HG03039 (cell line): ENCODE results near the gene CACNA1B.
"Not testable (repeated sequence)": the region's sequence is repeated elsewhere in the genome, so short reads cannot be mapped to it uniquely, and the experiment has no call there.

Experiments
- ATAC-seq: cut with Tn5 transposase; IDR thresholded peaks from one replicate; pipeline ENCODE4 v1.9.1; 2021; ENCODE audit warnings: mild to moderate bottlenecking, moderate library complexity; ENCODE audit not compliant: unreplicated experiment

Gene CACNA1B

DNA sequence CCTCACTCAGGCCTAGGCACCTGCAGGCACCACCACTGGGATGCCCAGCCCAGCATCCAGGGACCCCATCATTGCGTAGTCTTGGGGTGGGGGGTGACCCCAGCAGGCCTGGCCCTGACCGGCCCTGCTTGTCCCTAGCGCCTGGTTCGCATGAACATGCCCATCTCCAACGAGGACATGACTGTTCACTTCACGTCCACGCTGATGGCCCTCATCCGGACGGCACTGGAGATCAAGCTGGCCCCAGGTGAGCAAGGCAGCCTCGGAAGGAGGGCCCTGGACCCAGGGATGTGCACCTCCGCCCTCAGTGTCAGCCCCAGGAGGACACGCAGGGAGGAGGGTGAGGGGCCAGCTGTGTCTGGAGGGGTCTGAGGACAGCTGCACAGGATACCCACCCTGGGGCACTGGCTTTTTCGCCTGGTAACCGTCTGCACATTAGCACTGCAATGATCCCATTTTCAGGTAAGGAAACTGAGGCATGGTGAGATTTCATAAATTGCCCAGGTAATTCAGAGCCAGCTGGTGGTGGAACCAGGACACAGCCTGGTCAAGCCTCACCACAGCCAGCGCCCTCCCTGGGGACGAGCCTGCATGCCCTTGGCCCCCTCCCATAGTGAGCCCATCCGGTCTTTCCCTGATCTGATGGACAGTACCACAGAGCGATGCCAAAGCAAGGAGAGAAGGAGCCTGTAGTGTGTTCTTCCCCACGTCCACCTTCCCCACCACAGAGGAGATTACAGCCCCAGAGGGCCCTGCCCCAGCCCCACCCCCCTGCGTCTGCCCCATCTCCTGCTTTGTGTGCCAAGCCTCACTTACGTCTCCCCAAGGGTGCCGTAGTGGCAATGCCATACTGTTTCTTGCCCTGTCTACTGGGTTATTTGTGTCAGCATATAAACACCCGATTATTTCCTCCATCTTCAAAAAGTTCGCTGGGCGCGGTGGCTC lies 228.3 kb downstream of the CACNA1B start:
- ATAC-seq = no peak

DNA sequence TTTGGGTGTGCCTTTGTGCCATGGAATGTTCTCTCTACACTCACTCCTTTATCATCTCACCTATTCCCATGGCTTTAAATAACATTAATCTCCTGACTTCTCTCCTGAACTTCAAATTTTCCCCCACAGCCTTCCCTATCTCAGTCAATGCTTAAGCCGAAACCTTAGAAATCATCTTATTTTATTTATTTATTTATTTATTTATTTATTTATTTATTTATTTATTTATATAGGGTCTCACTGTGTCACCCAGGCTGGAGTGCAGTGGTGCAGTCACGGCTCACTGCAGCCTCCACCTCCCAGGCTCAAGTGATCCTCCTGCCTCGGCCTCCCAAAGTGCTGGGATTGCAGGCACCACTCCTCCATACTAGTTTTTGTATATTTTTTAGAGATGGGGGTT lies 229.5 kb downstream of the CACNA1B start:
- not testable (repeated sequence) for ATAC-seq

DNA sequence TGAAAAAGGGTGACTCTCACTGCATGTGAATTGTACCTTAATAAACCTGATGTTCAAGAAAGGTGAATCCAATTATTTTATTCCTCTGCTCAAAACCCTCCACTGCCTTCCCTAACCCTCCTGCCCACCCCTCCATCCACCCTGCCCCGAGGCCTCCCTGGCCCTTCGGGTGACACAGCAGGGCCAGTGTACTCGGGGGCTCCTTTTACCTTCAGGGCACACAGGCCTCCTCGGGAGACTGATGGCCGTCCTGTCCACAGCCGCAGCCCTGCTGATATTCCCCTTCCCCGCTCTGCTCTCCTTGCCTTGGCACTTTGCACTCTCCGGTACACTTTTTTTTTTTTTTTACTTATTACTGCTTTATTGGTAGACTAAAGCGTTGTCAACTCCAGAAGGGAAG lies 234.0 kb downstream of the CACNA1B start:
- ATAC-seq = no peak

GRCh38 chr9:138112090-138112748 lies 234.6 kb downstream of the CACNA1B start:
- ATAC-seq = no peak

DNA sequence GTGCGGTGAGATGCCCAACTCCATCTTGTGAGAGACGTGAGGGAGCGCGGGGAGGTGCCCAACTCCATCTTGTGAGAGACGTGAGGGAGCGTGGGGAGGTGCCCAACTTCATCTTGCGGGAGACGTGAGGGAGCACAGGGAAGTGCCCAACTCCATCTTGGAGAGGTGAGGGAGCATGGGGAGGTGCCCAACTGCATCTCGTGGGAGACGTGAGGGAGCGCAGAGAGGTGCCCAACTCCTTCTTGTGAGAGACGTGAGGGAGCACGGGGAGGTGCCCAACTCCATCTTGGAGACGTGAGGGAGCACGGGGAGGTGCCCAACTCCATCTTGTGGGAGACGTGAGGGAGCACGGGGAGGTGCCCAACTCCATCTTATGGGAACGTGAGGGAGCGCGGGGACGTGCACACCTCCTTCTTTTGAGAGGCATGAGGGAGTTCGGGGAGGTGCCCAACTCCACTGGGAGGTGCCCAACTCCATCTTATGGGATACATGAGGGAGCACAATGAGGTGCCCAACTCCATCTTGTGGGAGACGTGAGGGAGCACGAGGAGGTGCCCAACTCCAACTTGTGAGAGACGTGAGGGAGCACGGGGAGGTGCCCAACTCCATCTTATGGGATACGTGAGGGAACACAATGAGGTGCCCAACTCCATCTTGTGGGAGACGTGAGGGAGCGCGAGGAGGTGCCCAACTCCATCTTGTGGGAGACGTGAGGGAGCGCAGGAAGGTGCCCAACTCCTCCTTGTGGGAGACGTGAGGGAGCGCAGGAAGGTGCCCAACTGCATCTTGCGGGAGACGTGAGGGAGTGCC lies 235.4 kb downstream of the CACNA1B start:
- no peak for ATAC-seq

- ATAC-seq = not testable (repeated sequence)
Measured at GRCh38 chr9:138113701-138114325, 236.2 kb downstream of the CACNA1B start.

GRCh38 chr9:138114501-138115245 lies 237.1 kb downstream of the CACNA1B start:
- ATAC-seq = no peak

GRCh38 chr9:138115506-138115905 lies 237.9 kb downstream of the CACNA1B start:
- no peak for ATAC-seq

- ATAC-seq = no peak
Measured at GRCh38 chr9:138116521-138116920, 238.9 kb downstream of the CACNA1B start.

GRCh38 chr9:138117101-138117750 lies 239.6 kb downstream of the CACNA1B start:
- ATAC-seq = no peak

- ATAC-seq = no peak
Measured at GRCh38 chr9:138117836-138118235, 240.3 kb downstream of the CACNA1B start.

- no peak for ATAC-seq
Measured at GRCh38 chr9:138118601-138119071, 241.1 kb downstream of the CACNA1B start.

DNA sequence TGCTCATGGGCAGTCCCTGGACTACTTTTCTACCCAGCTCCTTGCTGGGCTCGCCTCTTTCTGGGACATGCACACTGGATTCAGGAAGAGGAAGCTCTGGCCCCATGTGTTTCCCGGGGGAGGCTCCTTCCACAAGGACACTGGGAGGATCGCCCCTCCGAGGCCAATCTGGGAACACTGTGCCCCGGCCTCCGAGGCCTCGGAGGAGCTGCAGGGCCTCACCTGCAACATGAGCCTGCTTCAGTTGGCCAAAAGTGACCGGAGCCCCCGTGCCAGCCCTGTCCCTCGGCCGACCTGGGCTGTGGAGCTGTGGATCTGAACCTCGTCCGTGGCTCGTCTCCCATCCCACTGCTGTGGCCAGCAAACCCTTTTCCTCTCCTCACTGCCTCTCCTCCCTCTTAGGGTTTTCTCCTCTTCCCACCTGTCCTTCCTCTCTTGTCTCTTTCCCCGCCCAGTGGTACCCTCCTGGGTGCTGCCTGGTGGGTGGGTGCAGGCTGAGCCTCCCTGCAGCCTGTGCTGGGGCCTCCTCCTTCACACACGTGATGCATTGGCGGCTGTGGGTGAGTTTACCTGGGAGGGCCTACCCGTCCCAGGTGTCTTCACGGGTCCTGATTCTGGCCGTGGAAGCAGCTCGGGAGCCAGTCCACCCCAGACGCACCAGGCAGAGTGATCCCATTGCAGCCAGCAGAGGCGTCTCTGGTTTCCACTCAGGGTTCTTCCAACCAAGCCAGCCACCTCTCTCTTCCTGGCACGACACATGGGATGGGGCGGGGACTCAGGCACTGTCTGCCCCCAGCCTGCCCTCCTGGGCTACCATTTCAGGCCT lies 241.8 kb downstream of the CACNA1B start:
- no peak for ATAC-seq

- no peak for ATAC-seq
Measured at GRCh38 chr9:138120072-138120471, 242.5 kb downstream of the CACNA1B start.

DNA sequence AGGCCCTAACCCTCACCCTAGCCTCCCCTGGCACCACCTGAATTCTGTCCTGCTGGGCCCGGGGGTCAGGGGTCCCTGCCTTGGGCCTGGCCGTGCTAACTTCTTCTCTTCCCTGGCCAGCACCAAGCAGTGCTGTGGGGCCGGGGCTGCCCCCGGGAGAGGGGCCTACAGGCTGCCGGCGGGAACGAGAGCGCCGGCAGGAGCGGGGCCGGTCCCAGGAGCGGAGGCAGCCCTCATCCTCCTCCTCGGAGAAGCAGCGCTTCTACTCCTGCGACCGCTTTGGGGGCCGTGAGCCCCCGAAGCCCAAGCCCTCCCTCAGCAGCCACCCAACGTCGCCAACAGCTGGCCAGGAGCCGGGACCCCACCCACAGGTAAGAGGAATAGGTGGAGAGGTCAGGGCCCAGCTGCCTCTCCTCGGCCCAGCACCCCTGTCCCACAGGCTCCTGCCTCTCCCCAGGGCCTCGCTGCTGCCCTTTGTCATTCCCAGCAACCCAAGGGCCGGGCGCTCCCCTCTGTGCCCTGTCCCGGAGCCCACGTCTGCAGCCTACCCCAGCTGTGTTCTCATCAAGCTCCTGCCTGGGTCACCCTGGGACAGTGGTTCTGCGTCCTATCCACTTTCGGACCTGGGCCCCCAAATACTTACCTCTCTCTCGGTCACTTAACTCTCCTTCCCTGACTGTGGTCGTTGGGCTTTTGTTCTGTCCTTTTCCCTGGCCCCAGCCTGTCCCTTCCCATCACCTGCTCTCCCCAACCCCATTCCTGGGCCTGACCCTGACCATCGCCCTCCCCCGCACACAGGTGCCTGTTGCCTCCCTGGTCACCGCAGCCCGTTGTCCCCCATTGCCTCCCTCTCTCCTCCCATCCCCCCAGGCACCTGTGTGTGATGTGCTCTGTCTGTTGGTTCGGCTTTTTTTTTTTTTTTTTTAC lies 243.2 kb downstream of the CACNA1B start:
- ATAC-seq = no peak

DNA sequence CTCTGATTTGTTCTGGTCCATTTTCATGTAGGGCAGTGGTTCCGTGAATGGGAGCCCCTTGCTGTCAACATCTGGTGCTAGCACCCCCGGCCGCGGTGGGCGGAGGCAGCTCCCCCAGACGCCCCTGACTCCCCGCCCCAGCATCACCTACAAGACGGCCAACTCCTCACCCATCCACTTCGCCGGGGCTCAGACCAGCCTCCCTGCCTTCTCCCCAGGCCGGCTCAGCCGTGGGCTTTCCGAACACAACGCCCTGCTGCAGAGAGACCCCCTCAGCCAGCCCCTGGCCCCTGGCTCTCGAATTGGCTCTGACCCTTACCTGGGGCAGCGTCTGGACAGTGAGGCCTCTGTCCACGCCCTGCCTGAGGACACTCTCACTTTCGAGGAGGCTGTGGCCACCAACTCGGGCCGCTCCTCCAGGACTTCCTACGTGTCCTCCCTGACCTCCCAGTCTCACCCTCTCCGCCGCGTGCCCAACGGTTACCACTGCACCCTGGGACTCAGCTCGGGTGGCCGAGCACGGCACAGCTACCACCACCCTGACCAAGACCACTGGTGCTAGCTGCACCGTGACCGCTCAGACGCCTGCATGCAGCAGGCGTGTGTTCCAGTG lies 244.0 kb downstream of the CACNA1B start:
- no peak for ATAC-seq

GRCh38 chr9:138122201-138122600 lies 244.6 kb downstream of the CACNA1B start:
- no peak for ATAC-seq
